Kidney glomerular epithelial cell (primary cell): ENCODE measurements around the gene EEFSEC.
A peak's percentile ranks its signal among the peaks of the same experiment; 100 is the strongest.

Source experiments
- DNase-seq: peaks from one replicate; lab custom pipeline; 2025; lab: John Stamatoyannopoulos, UW

EEFSEC gene, protein sequence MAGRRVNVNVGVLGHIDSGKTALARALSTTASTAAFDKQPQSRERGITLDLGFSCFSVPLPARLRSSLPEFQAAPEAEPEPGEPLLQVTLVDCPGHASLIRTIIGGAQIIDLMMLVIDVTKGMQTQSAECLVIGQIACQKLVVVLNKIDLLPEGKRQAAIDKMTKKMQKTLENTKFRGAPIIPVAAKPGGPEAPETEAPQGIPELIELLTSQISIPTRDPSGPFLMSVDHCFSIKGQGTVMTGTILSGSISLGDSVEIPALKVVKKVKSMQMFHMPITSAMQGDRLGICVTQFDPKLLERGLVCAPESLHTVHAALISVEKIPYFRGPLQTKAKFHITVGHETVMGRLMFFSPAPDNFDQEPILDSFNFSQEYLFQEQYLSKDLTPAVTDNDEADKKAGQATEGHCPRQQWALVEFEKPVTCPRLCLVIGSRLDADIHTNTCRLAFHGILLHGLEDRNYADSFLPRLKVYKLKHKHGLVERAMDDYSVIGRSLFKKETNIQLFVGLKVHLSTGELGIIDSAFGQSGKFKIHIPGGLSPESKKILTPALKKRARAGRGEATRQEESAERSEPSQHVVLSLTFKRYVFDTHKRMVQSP

DNA sequence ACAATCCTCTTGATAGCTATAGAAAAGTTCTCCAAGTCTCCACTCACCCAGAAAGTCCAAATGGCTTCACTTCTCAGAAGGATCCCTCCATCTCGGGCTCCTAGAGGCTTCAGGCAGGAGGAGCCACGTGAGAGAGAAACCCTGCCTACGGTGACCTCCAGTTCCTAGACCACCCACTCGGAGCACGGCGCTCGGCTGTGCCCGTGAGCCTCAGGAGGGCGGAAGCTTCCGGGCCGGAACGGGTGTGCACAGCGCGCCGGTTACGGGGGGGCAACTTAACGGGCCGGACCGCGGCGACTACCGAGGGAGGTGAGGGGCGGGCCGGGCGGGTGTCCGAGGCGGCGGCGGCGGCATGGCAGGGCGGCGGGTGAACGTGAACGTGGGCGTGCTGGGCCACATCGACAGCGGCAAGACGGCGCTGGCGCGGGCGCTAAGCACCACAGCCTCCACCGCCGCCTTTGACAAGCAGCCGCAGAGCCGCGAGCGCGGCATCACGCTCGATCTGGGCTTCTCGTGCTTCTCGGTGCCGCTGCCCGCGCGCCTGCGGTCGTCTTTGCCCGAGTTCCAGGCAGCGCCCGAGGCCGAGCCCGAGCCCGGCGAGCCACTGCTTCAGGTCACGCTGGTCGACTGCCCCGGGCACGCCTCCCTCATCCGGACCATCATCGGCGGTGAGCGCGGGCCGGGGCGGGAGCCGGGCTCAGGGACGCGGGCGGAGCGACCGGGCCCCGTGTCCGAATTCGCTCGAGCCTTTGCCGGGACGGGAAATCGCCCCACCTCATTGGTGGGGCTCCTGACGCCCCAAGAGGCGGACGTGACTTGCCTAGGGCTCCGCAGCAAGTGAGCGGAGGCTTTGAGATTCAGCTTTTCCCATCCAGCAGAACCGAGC is at the start of gene EEFSEC:
Gene EEFSEC (plus strand): TSS at position 326 of the 886 bp plus-strand sequence. CDS start 27 bp downstream, at position 353.
- peak; percentile 82 for DNase-seq

DNA sequence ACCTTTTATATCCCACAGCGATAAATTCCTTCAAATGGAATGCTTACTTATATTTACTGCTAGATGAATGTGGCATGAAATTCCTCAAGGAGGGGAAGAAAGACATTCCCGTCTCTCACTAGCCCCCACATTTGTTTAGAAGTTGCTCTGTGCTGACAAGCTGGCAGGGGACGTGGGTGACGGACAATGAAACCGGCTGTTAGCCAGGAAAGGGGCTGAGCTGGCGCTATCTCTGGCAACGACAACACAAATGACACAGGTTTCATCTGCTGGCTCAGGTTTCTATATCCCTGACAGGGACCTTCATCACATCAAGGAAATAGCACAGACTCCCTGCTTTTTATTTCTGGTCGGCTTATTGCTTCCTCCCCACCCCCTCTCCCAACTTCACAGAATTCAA is 45.4 kb upstream of the EEFSEC start:
- DNase-seq = no peak

DNA sequence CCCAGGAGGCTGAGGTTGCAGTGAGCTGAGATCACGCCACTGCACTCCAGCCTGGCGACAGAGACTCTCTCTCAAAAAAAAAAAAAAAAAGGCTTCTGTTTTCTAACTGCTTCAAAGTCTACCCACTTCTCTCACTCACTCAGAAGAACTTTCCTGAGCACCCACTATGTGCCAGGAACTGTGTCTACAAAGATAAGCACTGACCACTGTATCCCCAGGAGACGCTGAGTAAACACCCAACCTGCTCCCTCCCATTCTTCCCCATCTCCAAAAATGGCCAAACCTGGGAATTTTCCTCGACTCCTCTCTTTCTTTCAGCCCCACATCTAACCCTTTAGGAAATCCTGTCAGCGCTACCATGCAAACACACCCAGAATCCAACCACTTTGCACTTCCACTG is 42.1 kb upstream of the EEFSEC start:
- DNase-seq = no peak

DNA sequence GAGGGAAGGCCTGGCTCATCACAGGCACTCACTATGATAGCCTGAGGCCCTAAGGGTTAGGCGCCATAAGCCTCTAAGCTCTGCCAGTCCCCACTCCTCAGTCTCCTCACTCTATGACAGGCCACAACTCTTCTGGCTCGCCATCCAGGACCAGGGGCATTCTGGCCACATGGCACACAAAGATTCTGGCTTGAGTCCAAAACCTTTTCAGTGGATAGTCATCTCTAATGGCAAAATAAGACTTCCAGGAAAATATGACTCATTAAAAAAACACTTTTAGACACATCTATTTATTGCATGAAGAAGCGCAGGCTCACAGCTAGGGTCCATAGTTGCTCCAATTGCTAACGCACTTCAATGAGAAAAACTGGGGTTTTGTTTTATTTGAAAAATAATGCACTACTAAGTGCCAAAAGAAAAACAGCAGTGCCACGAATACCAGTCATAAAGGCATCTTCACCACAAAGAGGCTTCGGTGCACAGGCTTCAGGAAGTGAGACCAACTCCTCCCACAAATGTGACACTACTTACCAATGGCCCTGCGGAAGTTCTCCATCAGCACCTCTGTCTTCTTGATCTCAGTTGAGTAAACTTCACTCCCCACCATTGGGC is 40.8 kb upstream of the EEFSEC start:
- DNase-seq = peak; percentile 76

DNA sequence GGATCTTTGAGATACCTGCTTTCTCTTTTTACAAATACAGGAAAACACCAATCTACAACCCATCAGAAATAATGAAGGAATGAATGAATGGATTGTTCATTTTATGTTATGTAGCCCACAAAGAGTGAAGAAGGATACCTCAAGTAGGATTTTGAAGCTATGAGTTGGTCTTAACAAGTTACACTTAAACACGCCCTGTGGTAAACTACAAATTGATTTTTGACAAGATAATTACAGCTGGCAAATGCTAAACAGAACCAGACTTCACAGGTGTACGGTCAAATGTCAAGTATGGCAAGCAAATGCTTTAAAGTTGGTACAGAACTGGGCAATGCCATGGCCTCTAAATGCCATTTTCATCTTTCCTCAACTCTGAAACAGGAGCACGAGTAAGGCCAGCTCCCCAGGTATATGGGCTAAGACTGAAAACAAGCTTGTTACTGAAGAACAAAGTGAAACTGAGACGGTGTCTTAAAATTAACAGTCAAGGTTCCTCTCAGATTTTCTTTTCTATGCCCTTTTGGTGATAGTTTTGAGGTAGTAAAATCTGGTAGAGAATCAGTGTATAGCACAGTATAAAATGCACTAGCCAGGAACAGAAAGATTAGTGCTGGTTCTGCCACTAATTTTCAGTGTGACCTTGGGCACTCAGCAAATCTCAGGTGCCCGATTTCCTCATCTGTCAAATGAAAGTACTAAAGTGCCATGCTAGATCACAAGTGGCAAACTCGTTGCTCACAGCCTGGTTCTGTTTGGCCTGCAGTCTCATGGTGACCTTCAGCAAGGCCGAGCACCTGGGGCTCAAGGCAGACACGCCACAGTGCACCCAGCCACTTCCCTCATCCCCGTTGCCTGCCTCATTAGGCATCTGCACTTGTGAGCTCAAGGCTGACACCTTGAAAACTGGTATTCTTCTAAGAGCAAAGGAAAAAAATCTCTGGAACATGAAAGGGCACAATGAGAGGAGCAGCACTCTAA is 39.2 kb upstream of the EEFSEC start:
- DNase-seq = no peak

DNA sequence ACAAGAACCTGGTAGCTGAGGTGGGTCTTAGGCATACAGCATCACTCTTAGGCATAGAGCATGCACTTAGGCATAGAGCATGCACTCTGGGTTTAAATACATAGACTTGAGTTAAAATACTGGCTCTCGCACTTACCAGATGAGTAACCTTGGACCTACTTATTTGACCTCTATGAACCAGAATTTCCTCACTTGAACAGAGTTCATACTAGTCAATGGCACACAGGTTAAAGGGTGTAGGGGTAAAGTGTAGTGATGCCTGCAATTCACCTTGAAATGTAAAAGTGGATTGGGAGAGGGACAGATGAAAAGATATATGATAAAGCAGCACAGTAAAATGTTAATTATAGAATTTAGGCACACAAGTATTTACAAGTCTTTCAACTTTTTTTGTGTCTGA is 31.3 kb upstream of the EEFSEC start:
- no peak for DNase-seq

DNA sequence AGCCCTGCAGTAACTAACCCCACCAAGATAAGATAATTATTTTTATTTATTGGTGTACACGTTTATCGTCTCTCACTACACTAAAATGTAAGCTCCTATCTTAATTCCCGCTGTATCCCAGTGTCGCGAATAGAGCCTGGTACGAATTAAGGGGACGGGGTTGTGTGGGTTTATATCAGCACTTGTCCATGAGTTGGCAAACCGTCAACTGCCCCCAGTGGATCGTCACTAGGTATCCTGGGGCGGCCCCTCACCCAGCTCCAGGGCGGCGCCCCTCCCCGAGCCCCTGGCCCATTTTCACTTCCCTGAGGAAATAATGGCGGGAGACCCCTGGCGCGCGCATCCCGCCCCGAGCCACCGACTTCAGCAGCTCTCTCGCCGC is 30.1 kb upstream of the EEFSEC start:
- DNase-seq = no peak

DNA sequence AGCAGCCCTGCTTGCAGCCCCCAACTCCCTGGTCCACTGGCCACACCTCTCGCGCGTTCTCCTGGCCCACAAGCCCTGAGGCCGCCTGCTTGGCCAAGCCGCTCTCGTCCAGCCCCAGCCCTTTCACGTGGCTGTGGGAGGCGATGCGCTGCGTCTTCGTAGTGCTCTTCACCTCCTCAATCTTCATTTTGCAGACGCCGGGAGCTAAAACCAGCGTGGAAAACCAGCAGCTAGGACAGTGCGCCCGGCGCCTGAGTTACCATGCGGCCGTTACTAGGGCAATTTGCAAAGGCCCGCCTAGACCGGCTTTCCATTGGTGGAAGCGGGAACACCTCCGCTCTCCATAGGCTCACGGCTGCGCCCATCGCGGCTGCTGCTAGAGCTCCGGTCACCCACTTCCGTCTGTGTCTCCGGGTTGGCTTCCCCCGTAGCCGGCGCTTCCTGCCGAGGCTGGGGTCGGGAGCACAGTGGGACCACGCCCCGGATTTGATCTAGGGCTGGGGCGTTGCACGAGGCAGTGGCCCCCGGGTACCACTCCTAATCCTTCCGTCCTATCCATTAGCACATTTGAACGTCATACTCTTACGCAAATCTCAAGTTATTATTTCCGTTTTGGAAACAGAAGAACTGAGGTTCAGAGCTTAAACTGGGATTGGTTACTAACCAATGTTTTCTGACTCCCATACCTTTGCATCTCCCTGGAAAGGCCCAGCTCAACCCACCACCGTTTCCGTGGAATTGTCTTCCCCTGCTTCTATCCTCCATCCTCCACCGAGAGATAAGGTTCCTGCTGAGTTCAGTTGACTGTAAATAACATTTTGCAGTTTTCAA is 29.5 kb upstream of the EEFSEC start, which contains the start of gene RUVBL1:
Gene RUVBL1 (minus strand): TSS at position 275 of the 831 bp plus-strand sequence. CDS start 88 bp downstream, at position 187.
- DNase-seq = peak; percentile 95

DNA sequence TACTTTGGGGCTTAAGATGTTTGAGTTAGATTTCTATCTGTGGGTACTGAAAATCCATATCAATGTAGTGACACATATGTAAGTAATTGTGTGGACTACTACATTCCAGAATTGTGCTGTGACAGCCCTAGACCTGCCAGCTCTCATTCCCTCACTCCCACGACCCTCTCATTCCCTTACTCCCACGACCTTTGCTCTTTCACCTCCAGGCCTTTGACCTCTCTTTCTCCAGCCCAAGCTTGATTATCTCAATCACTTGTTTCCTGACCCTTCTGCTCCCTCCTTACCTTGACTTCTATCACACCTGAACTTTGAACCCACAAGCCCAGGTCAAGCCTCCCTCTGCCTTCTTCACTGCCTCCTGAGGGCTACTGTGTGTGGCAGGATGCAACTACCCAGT is 26.0 kb upstream of the EEFSEC start:
- DNase-seq = no peak

DNA sequence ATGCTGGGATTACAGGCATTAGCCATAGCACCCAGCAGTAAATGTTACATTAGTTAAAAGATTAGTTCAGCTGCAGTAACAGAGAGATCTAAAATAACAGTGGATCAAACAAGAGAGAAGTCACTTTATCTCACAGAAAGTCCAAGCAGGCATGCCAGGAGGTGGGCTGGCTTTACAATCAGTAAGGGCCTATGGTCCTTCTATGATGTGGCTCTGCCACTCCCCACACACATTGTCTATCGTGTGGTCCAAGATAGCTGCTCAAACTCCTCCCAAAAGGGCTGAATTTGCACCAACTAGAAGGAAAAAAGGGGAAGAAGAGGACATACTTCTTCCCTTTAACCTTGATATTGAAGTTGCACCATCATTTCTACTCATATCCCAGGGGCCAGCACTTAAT is 25.0 kb upstream of the EEFSEC start:
- DNase-seq = no peak

DNA sequence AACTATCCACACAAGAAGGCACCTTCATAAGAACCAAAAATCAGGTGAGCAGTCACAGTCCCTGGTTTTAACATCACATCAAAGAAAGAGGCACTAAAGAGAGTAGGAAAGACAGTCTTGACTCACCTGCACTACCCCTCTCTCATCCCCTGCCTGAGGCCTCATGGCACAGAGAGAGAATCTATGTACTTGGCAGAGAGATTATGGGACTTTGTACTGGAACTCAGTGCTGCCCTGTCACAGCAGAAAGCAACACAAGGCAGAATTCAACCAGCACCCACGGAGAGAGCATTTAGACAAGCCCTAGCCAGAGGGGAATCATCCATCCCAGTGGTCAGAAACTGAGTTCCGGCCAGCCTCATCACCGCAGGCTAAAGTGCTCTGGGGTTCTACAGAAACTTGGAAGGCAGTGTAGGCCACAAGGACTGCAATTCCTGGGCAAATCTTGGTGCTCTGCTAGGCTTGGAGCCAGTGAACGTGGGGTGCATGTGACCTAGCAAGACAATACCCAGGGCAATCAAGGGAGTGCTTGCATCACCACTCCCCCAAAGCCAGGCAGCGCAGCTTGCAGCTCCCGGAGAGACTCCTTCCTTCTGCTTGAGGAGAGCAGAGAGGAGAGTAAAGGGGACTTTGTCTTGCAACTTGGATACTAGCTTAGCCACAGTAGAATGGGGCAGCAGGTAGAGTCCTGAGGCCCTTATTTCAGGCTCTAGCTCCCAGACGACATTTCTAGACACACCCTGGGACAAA is 21.2 kb upstream of the EEFSEC start:
- no peak for DNase-seq

DNA sequence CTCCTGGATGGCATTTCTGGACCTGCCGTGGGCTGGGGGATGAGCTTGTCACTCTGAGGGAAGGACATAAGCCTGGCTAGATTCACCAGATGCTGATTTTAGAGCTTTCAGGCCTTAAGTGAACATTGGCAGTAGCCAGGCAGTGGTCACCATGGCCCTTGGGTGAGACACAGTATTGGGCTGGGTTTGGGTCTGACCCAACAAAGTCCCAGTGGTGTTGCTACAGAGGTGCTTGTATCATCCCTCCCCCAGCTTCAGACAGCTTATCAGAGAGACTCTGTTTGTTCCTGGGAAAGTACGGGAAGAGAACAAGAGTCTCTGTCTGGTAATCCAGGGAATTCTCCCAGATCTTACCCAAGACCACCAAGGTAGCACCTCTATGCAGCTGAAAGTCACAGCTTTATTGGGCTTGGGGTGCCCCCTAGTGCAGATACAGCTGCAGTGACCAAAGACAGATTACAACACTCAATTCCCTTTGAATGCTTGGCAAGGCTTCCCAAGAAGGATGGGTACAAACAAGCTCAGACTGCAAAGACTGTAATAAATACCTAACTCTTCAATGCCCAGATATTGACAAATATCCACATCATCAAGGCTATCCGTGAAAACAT is 19.9 kb upstream of the EEFSEC start:
- peak; percentile 14 for DNase-seq

DNA sequence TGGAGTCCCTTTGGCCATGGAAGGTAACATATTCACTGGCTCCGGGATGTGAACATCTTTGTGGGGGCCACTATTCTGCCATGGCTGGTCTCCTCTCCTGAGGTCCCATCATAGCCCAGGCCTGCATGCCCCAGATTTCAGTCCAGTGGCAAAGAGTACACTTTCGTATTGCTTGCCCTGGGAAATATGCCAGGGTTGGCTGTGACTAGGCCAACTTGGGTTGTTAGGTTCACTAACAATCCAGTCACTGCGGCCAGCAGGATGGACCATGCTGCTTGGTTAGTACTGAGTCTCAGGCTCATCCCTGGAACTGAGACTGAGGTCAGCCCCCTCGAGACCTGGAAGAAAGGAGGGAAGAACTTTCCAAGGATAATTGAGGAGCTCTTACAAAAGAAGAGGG is 9.8 kb upstream of the EEFSEC start:
- DNase-seq = no peak

DNA sequence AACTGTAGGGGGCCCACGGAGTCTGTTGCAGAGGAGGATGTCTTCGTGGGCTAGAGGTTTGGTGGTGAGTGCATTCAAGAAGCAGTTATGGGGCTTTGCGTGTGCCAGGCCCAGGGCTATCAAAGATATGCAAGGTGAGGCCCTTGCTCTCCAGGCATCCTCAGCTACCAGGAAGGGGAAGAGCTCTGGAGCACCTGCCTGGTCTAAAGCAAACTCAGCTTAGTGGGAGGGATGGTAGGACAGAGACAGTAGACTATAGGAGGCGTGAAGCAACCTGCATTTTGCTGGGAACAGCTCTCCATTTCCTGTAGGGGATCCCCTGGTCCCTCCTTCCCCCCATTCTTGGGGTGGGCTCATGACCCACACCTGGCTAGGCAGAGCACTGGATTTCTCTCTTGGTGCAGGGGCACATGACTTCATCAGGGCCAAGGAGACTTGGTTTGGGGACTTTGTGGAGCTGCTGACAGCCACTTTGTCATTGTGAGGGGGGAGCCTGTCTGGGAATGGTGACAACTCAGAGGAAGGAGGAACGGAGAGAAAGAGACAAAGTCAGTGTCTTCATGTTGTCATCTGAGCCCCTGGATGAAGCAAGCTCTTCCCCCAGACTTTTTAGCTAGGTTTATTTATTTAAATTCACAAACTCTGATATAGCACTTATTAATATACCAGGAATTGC is 8.6 kb upstream of the EEFSEC start:
- no peak for DNase-seq

DNA sequence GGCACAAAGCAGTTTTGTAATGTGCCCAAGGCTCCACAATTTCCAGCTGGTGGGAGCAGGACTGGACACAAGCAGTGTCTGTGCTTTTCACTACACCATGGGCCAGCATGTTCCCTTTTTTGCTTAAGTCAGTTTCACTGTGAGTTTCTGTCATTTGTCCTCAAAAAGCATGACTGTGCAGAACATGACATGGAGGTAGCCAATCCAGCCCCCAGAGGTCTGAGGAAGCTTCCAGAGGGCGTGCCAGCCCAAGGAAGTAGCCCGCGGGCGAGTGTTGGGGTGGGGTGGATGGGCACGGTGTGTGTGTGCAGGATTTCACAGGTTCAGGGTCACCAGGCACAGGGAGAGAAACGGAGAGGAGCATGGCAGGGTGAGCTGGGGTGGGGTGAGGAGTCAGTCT is 8.0 kb upstream of the EEFSEC start:
- DNase-seq = no peak

DNA sequence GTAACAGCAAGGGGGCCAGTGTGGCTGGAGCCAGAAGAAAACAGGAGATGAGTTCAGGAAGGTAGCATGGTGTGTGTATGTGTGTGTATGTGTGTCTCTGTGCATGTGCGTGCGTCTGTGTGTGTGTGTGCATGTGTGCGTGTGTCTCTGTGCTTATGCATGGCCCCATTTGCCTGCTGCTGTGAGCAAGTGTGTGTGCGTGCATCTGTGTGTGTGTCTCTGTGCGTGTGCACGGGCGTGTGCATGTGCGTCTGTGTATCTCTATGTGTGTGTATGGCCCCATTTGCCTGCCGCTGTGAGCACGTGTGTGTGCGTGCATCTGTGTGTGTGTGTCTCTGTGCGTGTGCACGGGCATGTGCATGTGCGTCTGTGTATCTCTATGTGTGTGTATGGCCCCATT is 7.1 kb upstream of the EEFSEC start:
- DNase-seq = no peak

DNA sequence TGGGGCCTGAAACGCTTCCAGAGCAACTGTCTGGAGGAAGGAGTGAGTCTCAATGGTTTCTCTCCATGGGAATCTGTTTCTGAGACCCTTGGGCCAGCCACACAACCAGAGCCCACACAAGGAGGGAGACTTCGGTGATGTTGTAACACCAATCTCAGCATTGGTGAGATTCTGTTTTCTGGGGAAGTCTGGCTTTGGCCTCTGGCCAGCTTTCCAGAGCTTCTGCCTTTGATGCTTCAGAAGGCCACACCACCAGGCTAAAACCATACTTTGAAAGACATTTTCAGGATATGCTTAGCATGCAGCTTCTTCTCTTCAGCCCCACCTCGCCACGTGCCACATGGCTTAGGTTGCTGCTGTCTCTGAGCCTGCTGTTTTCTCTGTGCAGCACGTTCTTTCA is 3.6 kb upstream of the EEFSEC start:
- DNase-seq = no peak

DNA sequence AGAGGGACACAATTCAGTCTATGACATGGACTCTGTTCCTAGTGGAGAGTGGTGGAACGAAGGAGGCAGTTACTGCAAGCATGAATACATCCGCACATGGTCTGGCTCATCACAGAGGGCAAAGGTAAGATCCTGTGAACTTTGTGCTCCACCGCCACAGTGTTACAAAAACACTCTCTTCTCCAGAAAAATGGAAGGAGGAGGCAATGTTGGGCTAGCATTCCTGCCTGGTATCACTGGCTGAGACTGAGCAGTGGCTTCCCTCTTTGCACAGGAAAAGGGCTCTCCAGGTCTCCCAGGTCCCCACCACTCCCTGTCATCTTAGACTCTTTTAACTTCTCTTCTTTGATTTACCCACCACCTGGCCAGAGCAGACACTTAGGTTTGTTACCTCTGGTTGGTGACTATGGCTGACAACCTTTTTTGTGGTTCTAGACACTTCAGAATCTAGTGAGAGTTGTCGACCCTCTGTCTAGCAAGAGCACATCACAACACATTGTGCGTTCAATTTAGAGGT is 1.5 kb upstream of the EEFSEC start:
- no peak for DNase-seq
